HG03108 (cell line): ENCODE data around the gene PRRX2.

Experiments
- ATAC-seq: cut with Tn5 transposase; IDR thresholded peaks from one replicate; pipeline ENCODE4 v1.9.1; 2021; ENCODE audit warnings: moderate library complexity; ENCODE audit not compliant: unreplicated experiment

PRRX2 gene

GRCh38 chr9:129674229-129674628 is 8.8 kb downstream of the PRRX2 start:
- ATAC-seq, result no peak

- no peak for ATAC-seq
These were observed 10.2 kb downstream of the PRRX2 start for GRCh38 chr9:129675620-129676019.

- ATAC-seq, result no peak
These were observed 10.8 kb downstream of the PRRX2 start for GRCh38 chr9:129676287-129676686.

GRCh38 chr9:129676975-129677374 is 11.5 kb downstream of the PRRX2 start:
- no peak for ATAC-seq

GRCh38 chr9:129677456-129677855 is 12.0 kb downstream of the PRRX2 start:
- ATAC-seq, result no peak

GRCh38 chr9:129678844-129679243 is 13.4 kb downstream of the PRRX2 start:
- no peak for ATAC-seq

GRCh38 chr9:129679537-129679936 is 14.1 kb downstream of the PRRX2 start:
- ATAC-seq, result no peak

GRCh38 chr9:129681924-129682323 is 16.5 kb downstream of the PRRX2 start:
- ATAC-seq, result no peak

- ATAC-seq, result no peak
These were observed 16.9 kb downstream of the PRRX2 start for GRCh38 chr9:129682381-129682780.

GRCh38 chr9:129685220-129685932 is 19.9 kb downstream of the PRRX2 start:
- ATAC-seq, result no peak

GRCh38 chr9:129685933-129686259 is 20.4 kb downstream of the PRRX2 start:
- ATAC-seq, result no peak

GRCh38 chr9:129686736-129687135 is 21.3 kb downstream of the PRRX2 start:
- ATAC-seq, result no peak

GRCh38 chr9:129687391-129687790 is 21.9 kb downstream of the PRRX2 start:
- ATAC-seq, result no peak

- ATAC-seq, result no peak
These were observed 23.0 kb downstream of the PRRX2 start for GRCh38 chr9:129688285-129689043.

- ATAC-seq, result no peak
These were observed 27.1 kb downstream of the PRRX2 start for GRCh38 chr9:129692534-129692933.

GRCh38 chr9:129693741-129694140 is 28.3 kb downstream of the PRRX2 start:
- no peak for ATAC-seq

GRCh38 chr9:129694243-129694646 is 28.8 kb downstream of the PRRX2 start:
- ATAC-seq, result no peak

GRCh38 chr9:129695870-129696269 is 30.4 kb downstream of the PRRX2 start:
- no peak for ATAC-seq

- no peak for ATAC-seq
These were observed 31.7 kb downstream of the PRRX2 start for GRCh38 chr9:129696944-129697655.

- no peak for ATAC-seq
These were observed 32.3 kb downstream of the PRRX2 start for GRCh38 chr9:129697656-129698253.

GRCh38 chr9:129698254-129698757 is 32.9 kb downstream of the PRRX2 start:
- ATAC-seq, result no peak
